Naive thymus-derived CD4-positive, alpha-beta T cell (primary cell): ENCODE data around the gene PANK4. TPM values are rescaled to one million over a fixed set of nuclear protein-coding genes. Genes with fewer than 3 reads are reported as not detected.

Experiments
- ATAC-seq: fragments of 150-1000 bp; cut with Tn5 transposase; 2 replicates; pipeline ENCODE4 v1.10.0; 2021; ENCODE audit warnings: mild to moderate bottlenecking, moderate library complexity
- CTCF ChIA-PET: fragments of 350-600 bp; sonication (Branson Sonifier 250); formaldehyde crosslinking; loops from one replicate; lab custom pipeline; 2021; ENCODE audit warnings: antibody characterized with exemption; lab: Charles Lee
- POLR2A ChIA-PET: fragments of 350-600 bp; sonication (Branson Sonifier 250); formaldehyde crosslinking; loops from one replicate; lab custom pipeline; 2021; ENCODE audit warnings: antibody characterized with exemption, inconsistent platforms; lab: Charles Lee
- DNase-seq, 9 donors: peaks; one replicate each; pipeline versions ENCODE4 v3.0.0 to v3.0.0-alpha.2; 2020 to 2022; ENCODE audit warnings: mixed read lengths in 1 of 9
- H3K27ac ChIP-seq: one replicate; pipeline ENCODE4 v1.7.0; 2013; ENCODE audit warnings: mild to moderate bottlenecking, low read depth, low read length, moderate library complexity
- H3K27me3 ChIP-seq, 2 donors: one replicate each; pipeline ENCODE4 v1.7.0; 2013; ENCODE audit warnings: low read length in 2 of 2, mild to moderate bottlenecking in 2 of 2, moderate library complexity in 2 of 2; ENCODE audit not compliant: control insufficient read depth in 2 of 2, insufficient read depth in 2 of 2
- H3K36me3 ChIP-seq, 3 experiments: 1 replicate in 2 of 3; 2 replicates in 1 of 3; pipeline ENCODE4 v1.7.0; 2013; ENCODE audit warnings: low read length in 3 of 3, mild to moderate bottlenecking in 3 of 3, moderate library complexity in 1 of 3; ENCODE audit not compliant: insufficient read depth in 3 of 3, control insufficient read depth in 2 of 3
- H3K4me1 ChIP-seq, 2 donors: one replicate each; pipeline ENCODE4 v1.7.0; 2013; ENCODE audit warnings: low read length in 2 of 2, mild to moderate bottlenecking in 2 of 2, moderate library complexity in 1 of 2; ENCODE audit not compliant: control insufficient read depth in 2 of 2, insufficient read depth in 2 of 2
- H3K4me3 ChIP-seq: 2 replicates; pipeline ENCODE4 v1.7.0; 2013; ENCODE audit warnings: mild to moderate bottlenecking, low read length
- H3K9me3 ChIP-seq, 3 experiments: 1 replicate in 2 of 3; 2 replicates in 1 of 3; pipeline ENCODE4 v1.7.0; 2013; ENCODE audit warnings: low read length in 3 of 3; ENCODE audit not compliant: control insufficient read depth in 2 of 3
- H3K27ac Mint-ChIP-seq, 9 donors: one replicate each; pipeline ENCODE4 v1.8.0; 2020 to 2022; ENCODE audit warnings: mixed read lengths in 9 of 9, mild to moderate bottlenecking in 8 of 9, moderate library complexity in 5 of 9, inconsistent platforms in 2 of 9
- H3K27me3 Mint-ChIP-seq, 5 donors: one replicate each; pipeline ENCODE4 v1.8.0; 2021 to 2022; ENCODE audit warnings: mixed read lengths in 5 of 5, mild to moderate bottlenecking in 1 of 5
- H3K36me3 Mint-ChIP-seq, 5 donors: one replicate each; pipeline ENCODE4 v1.8.0; 2020 to 2022; ENCODE audit warnings: mixed read lengths in 5 of 5, mild to moderate bottlenecking in 3 of 5, inconsistent platforms in 1 of 5
- H3K4me1 Mint-ChIP-seq, 7 donors: one replicate each; pipeline ENCODE4 v1.8.0; 2020 to 2022; ENCODE audit warnings: mixed read lengths in 7 of 7, mild to moderate bottlenecking in 3 of 7, inconsistent platforms in 1 of 7
- H3K4me3 Mint-ChIP-seq, 10 donors: one replicate each; pipeline ENCODE4 v1.8.0; 2020 to 2022; ENCODE audit warnings: mild to moderate bottlenecking in 10 of 10, mixed read lengths in 10 of 10, moderate library complexity in 6 of 10, inconsistent platforms in 2 of 10
- H3K9me3 Mint-ChIP-seq, 11 donors: one replicate each; pipeline ENCODE4 v1.8.0; 2020 to 2022; ENCODE audit warnings: mixed read lengths in 11 of 11, mild to moderate bottlenecking in 4 of 11, inconsistent platforms in 1 of 11, moderate library complexity in 1 of 11
- intact Hi-C, 2 donors: fragments of 100-400 bp; cut with micrococcal nuclease; formaldehyde crosslinking; loops; one replicate each; pipeline ENCODE4 v1.15.1; 2023
- polyA plus RNA-seq, 2 donors: library from polyadenylated mRNA; unstranded; fragments of 300-500 nt; fragmentation: Illumina TruSeq; gene quantifications; one replicate each; pipeline ENCODE4 v1.2.3, GENCODE V29; 2021
- total RNA-seq, 6 experiments: library from RNA in 5 of 6; stranded (reverse) in 5 of 6; gene quantifications; 1 replicate in 5 of 6; 2 replicates in 1 of 6; pipeline ENCODE4 v1.2.3 and lab custom pipeline; 2021 to 2026

The PANK4 gene
- total and polyA plus RNA-seq, 7 experiments from 2014 or later: 12.7 to 91.2 (median 64.4) TPM

DNA sequence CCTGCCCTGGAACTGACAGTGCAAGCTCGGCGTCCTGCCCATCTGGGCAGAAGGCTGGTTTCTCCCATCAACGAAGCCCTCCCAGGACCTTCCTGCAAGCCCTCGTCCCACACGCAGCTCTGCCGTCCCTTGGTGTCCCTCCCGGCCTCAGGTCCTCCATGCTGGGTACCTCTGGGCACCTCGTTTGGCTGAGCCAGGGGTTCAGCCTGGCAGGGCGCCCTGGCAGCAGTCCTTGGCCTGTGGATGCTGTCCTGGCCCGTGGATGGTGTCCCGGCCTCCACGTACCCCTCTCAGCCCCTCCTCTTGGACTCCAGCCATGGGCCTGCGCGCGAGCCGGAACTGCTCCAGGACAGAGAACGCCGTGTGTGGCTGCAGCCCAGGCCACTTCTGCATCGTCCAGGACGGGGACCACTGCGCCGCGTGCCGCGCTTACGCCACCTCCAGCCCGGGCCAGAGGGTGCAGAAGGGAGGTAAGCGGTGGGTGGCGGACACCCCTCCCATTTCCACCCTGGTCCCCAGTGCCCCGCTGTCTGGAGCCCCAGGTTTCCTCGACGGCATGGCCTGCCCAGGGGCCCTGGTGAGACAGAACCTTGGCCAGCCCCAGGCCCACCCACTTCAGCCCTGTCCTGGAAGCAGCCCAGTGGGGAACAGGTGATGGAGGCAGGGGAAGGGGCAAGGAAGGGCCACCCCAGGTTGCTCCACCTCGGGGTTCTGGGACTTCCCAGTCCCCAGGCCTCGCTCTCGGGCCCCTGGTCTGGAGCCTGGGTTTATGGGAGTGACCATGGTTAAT is 33.3 kb upstream of the PANK4 start:
- Mint-ChIP-seq H3K4me1 (peaks cover 14 to 39% (median 31%) of the 10 kb centered on the region in 7 donors), H3K27ac (peak overlapping the region in 2 of 9 donors; percentile 32 to 45), H3K27me3 (no peaks in the 10 kb centered on the region), H3K36me3 (peaks cover 0 to 20% (median 3%) of the 10 kb centered on the region in 5 donors), H3K9me3 (peaks cover 0 to 1% (median 0%) of the 10 kb centered on the region in 11 donors), H3K4me3 (peak overlapping the region in 3 of 10 donors; percentile 25 to 49 (median 26))
- Histone ChIP-seq H3K36me3 (peaks cover 0 to 73% (median 0%) of the 10 kb centered on the region in 3 experiments), H3K9me3 (no peaks in the 10 kb centered on the region), H3K27me3 (no peaks in the 10 kb centered on the region), H3K4me1 (peaks cover 23 to 27% of the 10 kb centered on the region in 2 donors), H3K27ac (no peak overlapping the region), H3K4me3 (no peak overlapping the region)
- no peak for DNase-seq
- POLR2A ChIA-PET: interaction anchor here (2.1 to 9.5 kb wide), 4 partner anchors 11 to 22 kb away, joined by 7 to 253 read pairs (median 18); partner anchors contain the start of gene PRXL2B
- CTCF ChIA-PET: no interaction called here
- ATAC-seq: no peak
- intact Hi-C loops: no loop called here

DNA sequence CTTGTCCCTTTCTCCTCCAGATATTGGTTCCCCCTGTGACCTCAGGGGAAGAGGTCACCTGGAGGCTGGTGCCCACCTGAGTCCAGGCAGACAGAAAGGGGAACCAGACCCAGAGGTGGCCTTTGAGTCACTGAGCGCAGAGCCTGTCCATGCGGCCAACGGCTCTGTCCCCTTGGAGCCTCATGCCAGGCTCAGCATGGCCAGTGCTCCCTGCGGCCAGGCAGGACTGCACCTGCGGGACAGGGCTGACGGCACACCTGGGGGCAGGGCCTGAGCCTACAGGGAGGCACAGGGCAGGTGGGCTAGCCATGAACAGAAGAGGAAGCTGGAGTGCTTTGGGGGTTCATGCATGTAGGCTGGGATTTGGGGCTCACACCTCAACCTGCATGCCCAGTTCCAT is 32.5 kb upstream of the PANK4 start:
- peaks cover 0 to 1% (median 0%) of the 10 kb centered on the region in 11 donors for H3K9me3 Mint-ChIP-seq
- Histone ChIP-seq H3K4me1 (peaks cover 25 to 28% of the 10 kb centered on the region in 2 donors), H3K9me3 (no peaks in the 10 kb centered on the region), H3K27ac (peak overlapping the region; percentile 93), H3K27me3 (no peaks in the 10 kb centered on the region), H3K4me3 (no peak overlapping the region), H3K36me3 (peaks cover 0 to 71% (median 0%) of the 10 kb centered on the region in 3 experiments)
- ATAC-seq (no peak), DNase-seq (no peak)
- H3K4me3 Mint-ChIP-seq: peak overlapping the region in 8 of 10 donors; percentile 29 to 100 (median 60)
- peak overlapping the region in 7 of 9 donors; percentile 15 to 97 (median 69) for H3K27ac Mint-ChIP-seq
- CTCF ChIA-PET: no interaction called here
- peaks cover 15 to 44% (median 38%) of the 10 kb centered on the region in 7 donors for H3K4me1 Mint-ChIP-seq
- intact Hi-C loops: no loop called here
- peaks cover 0 to 20% (median 3%) of the 10 kb centered on the region in 5 donors for H3K36me3 Mint-ChIP-seq
- H3K27me3 Mint-ChIP-seq: no peaks in the 10 kb centered on the region
- POLR2A ChIA-PET: interaction anchor here (0.7 to 9.5 kb wide), 4 partner anchors 11 to 142 kb away, joined by 3 to 253 read pairs (median 12); partner anchors contain the start of genes PANK4 and PRXL2B

- peaks cover 25 to 28% of the 10 kb centered on the region in 2 donors for H3K4me1 ChIP-seq
- peak overlapping the region; percentile 93 for H3K27ac ChIP-seq
- no peaks in the 10 kb centered on the region for H3K27me3 Mint-ChIP-seq
- peaks cover 0 to 20% (median 3%) of the 10 kb centered on the region in 5 donors for H3K36me3 Mint-ChIP-seq
- no peak overlapping the region for H3K4me3 ChIP-seq
- peak overlapping the region; percentile 50 to 100 (median 98) for H3K4me3 Mint-ChIP-seq
- H3K9me3 Mint-ChIP-seq: peaks cover 0 to 1% (median 0%) of the 10 kb centered on the region in 11 donors
- peak overlapping the region in 8 of 9 donors; percentile 15 to 99 (median 94) for H3K27ac Mint-ChIP-seq
- DNase-seq (no peak), ATAC-seq (no peak)
- H3K36me3 ChIP-seq: peaks cover 0 to 67% (median 0%) of the 10 kb centered on the region in 3 experiments
- intact Hi-C loops: no loop called here
- ChIA-PET POLR2A (interaction anchor here (0.7 to 9.5 kb wide), 4 partner anchors 10 to 142 kb away, joined by 3 to 253 read pairs (median 12); partner anchors contain the start of genes PANK4 and PRXL2B), CTCF (no interaction called here)
- H3K27me3 ChIP-seq: no peaks in the 10 kb centered on the region
- no peaks in the 10 kb centered on the region for H3K9me3 ChIP-seq
- H3K4me1 Mint-ChIP-seq: peaks cover 15 to 44% (median 38%) of the 10 kb centered on the region in 7 donors
Measured at GRCh38 chr1:2558420-2558819, 32.0 kb upstream of the PANK4 start.

DNA sequence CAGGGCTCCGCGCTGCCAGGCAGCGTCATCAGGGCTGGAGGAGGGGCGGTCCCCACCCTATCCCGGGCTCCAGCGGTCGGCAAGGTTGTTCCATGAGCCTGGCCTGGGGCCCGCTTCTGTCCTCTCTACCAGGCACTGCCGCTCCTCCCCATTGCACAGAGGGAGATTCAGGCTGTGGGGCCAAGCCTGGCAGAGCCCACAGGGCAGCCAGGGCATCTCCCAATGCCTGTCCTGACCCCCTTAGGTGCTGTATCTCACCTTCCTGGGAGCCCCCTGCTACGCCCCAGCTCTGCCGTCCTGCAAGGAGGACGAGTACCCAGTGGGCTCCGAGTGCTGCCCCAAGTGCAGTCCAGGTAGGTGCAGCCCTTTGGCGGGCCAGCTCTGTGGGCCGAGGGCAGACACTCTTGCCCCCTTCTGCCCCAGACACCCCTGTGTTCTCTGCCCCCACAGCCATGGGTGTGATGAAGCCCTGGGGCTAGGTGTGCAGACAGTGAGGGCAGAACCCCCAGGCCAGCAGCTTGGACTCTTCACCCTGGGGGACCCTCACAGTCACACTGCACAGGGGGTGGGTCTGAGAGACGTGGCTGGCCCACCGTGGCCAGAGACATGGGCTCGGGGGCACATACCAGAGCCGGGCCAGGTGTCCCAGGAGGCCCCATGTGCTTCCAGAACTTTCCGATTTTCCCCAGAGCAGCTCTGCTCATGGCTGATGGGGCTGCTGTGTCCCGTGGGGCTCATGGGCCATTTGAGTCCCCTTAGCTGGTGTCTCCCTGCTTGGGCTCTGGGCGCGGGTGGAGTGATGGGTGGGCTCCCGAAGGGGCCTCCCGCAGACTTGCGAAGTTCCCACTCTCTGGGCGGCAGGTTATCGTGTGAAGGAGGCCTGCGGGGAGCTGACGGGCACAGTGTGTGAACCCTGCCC is 31.3 kb upstream of the PANK4 start:
- Mint-ChIP-seq H3K4me3 (peak overlapping the region; percentile 89 to 100 (median 99)), H3K27ac (peak overlapping the region in 8 of 9 donors; percentile 62 to 99 (median 97)), H3K4me1 (peaks cover 15 to 44% (median 38%) of the 10 kb centered on the region in 7 donors), H3K36me3 (peaks cover 0 to 20% (median 3%) of the 10 kb centered on the region in 5 donors), H3K9me3 (peaks cover 0 to 1% (median 0%) of the 10 kb centered on the region in 11 donors), H3K27me3 (no peaks in the 10 kb centered on the region)
- CTCF ChIA-PET: interaction anchor here (2.9 kb wide), 1 partner anchor 20 kb away, joined by 13 read pairs; no protein-coding TSS in a partner anchor
- DNase-seq (no peak), ATAC-seq (no peak)
- H3K27me3 ChIP-seq: no peaks in the 10 kb centered on the region
- H3K9me3 ChIP-seq: no peaks in the 10 kb centered on the region
- intact Hi-C loops: no loop called here
- POLR2A ChIA-PET: interaction anchor here (1.8 to 9.5 kb wide), 5 partner anchors 10 to 33 kb away, joined by 4 to 253 read pairs (median 15); partner anchors contain the start of genes PANK4 and PRXL2B
- peaks cover 0 to 60% (median 0%) of the 10 kb centered on the region in 3 experiments for H3K36me3 ChIP-seq
- peaks cover 25 to 28% of the 10 kb centered on the region in 2 donors for H3K4me1 ChIP-seq
- H3K4me3 ChIP-seq: peak overlapping the region; percentile 83
- H3K27ac ChIP-seq: peak overlapping the region; percentile 93

GRCh38 chr1:2556678-2557481 is 30.5 kb upstream of the PANK4 start:
- Histone ChIP-seq H3K9me3 (no peaks in the 10 kb centered on the region), H3K27me3 (no peaks in the 10 kb centered on the region), H3K27ac (peak overlapping the region; percentile 93), H3K36me3 (peaks cover 0 to 51% (median 0%) of the 10 kb centered on the region in 3 experiments), H3K4me1 (peaks cover 25 to 28% of the 10 kb centered on the region in 2 donors), H3K4me3 (peak overlapping the region; percentile 83)
- POLR2A ChIA-PET: interaction anchor here (1.2 to 9.5 kb wide), 9 partner anchors 9 to 165 kb away, joined by 4 to 253 read pairs (median 9); partner anchors contain the start of genes MORN1, PANK4, PRXL2B and RER1
- CTCF ChIA-PET: interaction anchor here (0.7 to 3.0 kb wide), 12 partner anchors 9 to 365 kb away, joined by 3 to 28 read pairs (median 4); partner anchors contain the start of gene PEX10
- peaks cover 15 to 44% (median 38%) of the 10 kb centered on the region in 7 donors for H3K4me1 Mint-ChIP-seq
- ATAC-seq (peak; percentile 1), DNase-seq (peak in 1 of 9 donors; percentile 62)
- peak overlapping the region; percentile 89 to 100 (median 99) for H3K4me3 Mint-ChIP-seq
- peaks cover 0 to 1% (median 0%) of the 10 kb centered on the region in 11 donors for H3K9me3 Mint-ChIP-seq
- H3K36me3 Mint-ChIP-seq: peaks cover 0 to 20% (median 0%) of the 10 kb centered on the region in 5 donors
- intact Hi-C loops: loop anchor here (1.0 kb wide), 4 partner anchors 9 to 86 kb away; no protein-coding TSS in a partner anchor
- peak overlapping the region; percentile 89 to 99 (median 99) for H3K27ac Mint-ChIP-seq
- H3K27me3 Mint-ChIP-seq: no peaks in the 10 kb centered on the region
